ENCODE data around the gene BYSL. TPM values are rescaled to one million over a fixed set of nuclear protein-coding genes. Genes with fewer than 3 reads are reported as not detected.

BYSL gene
- total and polyA plus RNA-seq, 9 donors = 4.8 to 29.2 (median 13.6) TPM

DNA sequence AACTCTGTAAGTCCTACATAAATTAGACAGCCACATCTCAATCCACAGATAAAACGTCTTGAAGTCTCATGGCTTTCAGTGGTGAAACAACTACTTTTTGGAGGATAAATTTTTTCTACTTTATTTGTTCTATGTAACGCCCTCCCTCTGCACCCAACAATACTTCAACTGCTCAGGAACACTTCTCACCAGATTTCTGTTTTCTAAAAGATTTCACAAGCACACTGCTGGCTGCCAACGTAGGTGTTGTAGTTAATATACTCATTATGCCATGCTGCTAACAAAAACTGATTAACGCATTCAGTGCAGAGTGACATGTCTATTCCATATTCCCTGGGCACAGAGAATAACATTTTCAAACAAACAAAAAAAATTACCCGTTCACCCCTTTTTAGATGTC lies 36.3 kb upstream of the BYSL start:
- intact Hi-C loops (cut with DNase I) = no loop called here
- no peak for DNase-seq
- no peak overlapping the region for H3K27ac ChIP-seq

GRCh38 chr6:41885930-41886329 lies 35.4 kb upstream of the BYSL start:
- WGBS, 3 donors = 92 to 97% (median 92%) methylated on average over 1 of the region's 1 CpG
- intact Hi-C loops (cut with DNase I) = no loop called here
- H3K4me1 ChIP-seq (ENCODE audit: insufficient read depth) = no peaks in the 10 kb centered on the region

More for the DNA sequence above, 36.3 kb upstream of the BYSL start:
- WGBS, 3 donors = 81 to 87% (median 83%) methylated on average over 5 of the region's 5 CpGs
- H3K36me3 ChIP-seq = no peaks in the 10 kb centered on the region
- H3K27me3 ChIP-seq = no peaks in the 10 kb centered on the region
- H3K4me3 ChIP-seq = no peak overlapping the region
- H3K4me1 ChIP-seq (ENCODE audit: insufficient read depth) = no peaks in the 10 kb centered on the region
- H3K9me3 ChIP-seq = no peaks in the 10 kb centered on the region
- TF ChIP-seq, protein P1, sequence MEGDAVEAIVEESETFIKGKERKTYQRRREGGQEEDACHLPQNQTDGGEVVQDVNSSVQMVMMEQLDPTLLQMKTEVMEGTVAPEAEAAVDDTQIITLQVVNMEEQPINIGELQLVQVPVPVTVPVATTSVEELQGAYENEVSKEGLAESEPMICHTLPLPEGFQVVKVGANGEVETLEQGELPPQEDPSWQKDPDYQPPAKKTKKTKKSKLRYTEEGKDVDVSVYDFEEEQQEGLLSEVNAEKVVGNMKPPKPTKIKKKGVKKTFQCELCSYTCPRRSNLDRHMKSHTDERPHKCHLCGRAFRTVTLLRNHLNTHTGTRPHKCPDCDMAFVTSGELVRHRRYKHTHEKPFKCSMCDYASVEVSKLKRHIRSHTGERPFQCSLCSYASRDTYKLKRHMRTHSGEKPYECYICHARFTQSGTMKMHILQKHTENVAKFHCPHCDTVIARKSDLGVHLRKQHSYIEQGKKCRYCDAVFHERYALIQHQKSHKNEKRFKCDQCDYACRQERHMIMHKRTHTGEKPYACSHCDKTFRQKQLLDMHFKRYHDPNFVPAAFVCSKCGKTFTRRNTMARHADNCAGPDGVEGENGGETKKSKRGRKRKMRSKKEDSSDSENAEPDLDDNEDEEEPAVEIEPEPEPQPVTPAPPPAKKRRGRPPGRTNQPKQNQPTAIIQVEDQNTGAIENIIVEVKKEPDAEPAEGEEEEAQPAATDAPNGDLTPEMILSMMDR (IDR thresholded peaks at IDR 0.05) = no peak
- no peak for TF ChIP-seq EP300 (IDR thresholded peaks at IDR 0.05)
- no peak for TF ChIP-seq POLR2A (IDR thresholded peaks at IDR 0.05)

DNA sequence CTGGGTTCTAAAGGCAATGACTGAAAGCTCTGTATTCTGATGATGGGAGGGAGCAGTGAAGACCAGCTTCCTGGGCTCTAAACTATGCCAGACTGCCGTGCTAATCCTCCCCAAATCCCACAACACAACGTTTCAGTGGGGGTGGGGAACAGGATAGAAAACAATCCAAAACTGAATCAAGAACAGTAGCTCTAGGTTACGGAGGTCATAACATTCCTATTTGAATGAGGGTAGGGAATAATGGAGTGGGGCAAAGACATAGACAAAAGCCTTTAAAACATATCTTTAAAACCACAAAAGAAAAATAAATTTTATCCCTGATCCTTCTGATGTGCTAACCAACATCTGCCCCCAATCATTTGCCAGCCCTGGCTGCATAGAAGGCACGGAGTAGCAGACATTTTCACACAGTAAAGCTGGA lies 34.0 kb upstream of the BYSL start:
- Histone ChIP-seq H3K27ac (no peak overlapping the region), H3K27me3 (no peaks in the 10 kb centered on the region), H3K4me1 (ENCODE audit: insufficient read depth) (no peaks in the 10 kb centered on the region), H3K9me3 (no peaks in the 10 kb centered on the region), H3K4me3 (no peak overlapping the region), H3K36me3 (no peaks in the 10 kb centered on the region)
- WGBS, 3 donors = 57 to 64% (median 62%) methylated on average over 4 of the region's 4 CpGs
- intact Hi-C loops (cut with DNase I) = no loop called here
- no peak for TF ChIP-seq EP300 (IDR thresholded peaks at IDR 0.05)
- TF ChIP-seq POLR2A (IDR thresholded peaks at IDR 0.05) = no peak
- TF ChIP-seq, protein P1 (IDR thresholded peaks at IDR 0.05) = no peak
- no peak for DNase-seq

More at GRCh38 chr6:41885930-41886329, 35.4 kb upstream of the BYSL start:
- Histone ChIP-seq H3K27me3 (no peaks in the 10 kb centered on the region), H3K4me3 (no peak overlapping the region), H3K36me3 (no peaks in the 10 kb centered on the region), H3K27ac (no peak overlapping the region), H3K9me3 (no peaks in the 10 kb centered on the region)
- TF ChIP-seq EP300 (IDR thresholded peaks at IDR 0.05) (no peak), POLR2A (IDR thresholded peaks at IDR 0.05) (no peak)
- TF ChIP-seq, protein P1 (IDR thresholded peaks at IDR 0.05) = no peak
- DNase-seq = no peak

GRCh38 chr6:41892921-41893564 lies 28.3 kb upstream of the BYSL start:
- WGBS, 3 donors = 75 to 83% (median 80%) methylated on average over 4 of the region's 4 CpGs
- Histone ChIP-seq H3K4me1 (ENCODE audit: insufficient read depth) (peaks cover 3% of the 10 kb centered on the region), H3K36me3 (no peaks in the 10 kb centered on the region), H3K4me3 (no peak overlapping the region), H3K27me3 (no peaks in the 10 kb centered on the region), H3K9me3 (no peaks in the 10 kb centered on the region), H3K27ac (no peak overlapping the region)
- no peak for DNase-seq
- TF ChIP-seq, protein P1 (IDR thresholded peaks at IDR 0.05) = no peak
- TF ChIP-seq EP300 (IDR thresholded peaks at IDR 0.05) (no peak), POLR2A (IDR thresholded peaks at IDR 0.05) (no peak)
- intact Hi-C loops (cut with DNase I) = no loop called here
